GM19240 (cell line): ENCODE results near the gene ADAMTS2.
"Not testable (repeated sequence)": the region's sequence is repeated elsewhere in the genome, so short reads cannot be mapped to it uniquely, and the experiment has no call there.

Experiments
- DNase-seq: peaks from one replicate; pipeline ENCODE4 v3.0.0; 2011; ENCODE audit warnings: low spot score; ENCODE audit not compliant: insufficient read length

Gene ADAMTS2

GRCh38 chr5:179325296-179326031 is 19.8 kb downstream of the ADAMTS2 start:
- no peak for DNase-seq

GRCh38 chr5:179324760-179325295 is 20.4 kb downstream of the ADAMTS2 start:
- no peak for DNase-seq

DNA sequence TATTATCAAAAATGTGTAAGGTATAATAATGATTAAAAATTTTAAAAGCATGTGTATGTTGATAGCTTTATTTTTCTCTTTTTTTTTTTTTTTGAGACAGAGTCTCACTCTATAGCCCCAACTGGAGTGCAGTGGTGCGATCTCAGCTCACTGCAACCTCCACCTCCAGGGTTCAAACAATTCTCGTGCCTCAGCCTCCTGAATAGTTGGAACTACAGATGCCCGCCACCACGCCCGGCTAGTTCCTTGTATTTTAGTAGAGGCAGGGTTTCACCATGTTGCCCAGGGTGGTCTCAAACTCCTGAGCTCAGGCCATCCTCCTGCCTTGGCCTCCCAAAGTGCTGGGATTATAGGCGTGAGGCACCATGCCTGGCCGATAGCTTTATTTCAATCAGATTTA is 20.9 kb downstream of the ADAMTS2 start:
- DNase-seq: not testable (repeated sequence)

DNA sequence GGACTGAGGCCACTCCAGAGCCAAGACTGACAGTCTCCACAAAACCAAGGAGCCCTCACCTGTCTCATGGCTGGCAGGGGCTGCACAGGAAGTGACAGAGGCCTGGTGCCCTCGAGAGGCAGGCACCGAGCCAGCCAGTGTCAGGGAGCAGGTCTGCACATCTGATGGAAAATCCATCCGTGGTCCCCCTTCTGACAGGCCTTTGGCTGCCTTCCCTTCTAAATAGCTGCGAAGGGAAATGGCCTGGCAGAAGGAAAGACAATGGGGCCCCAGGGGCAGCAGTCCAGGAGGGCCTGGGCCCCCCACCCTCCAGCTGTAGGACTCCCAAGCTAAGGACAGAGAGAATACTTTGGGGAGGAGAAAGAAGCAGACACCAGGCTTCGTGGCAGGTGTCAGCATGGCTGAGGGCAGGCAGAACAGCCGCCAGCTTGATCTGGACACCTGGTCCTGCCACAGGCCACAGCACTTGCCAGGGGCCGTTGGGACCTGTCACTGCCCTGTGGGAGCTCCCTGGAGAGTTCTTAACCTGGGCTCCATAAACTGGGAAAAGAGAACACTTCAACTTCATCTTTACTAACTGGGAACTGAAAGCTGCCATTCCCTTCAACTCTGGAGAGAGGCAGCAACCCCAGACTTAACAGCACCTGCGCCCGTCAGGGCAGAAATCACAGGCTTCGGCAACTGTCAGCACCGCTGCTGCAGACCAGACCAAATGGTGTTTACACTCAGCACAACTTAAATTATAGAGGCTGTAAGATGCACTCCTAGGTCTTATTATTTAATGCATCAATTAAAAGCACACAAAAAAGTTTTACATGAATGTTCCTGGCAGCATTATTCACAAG is 22.0 kb downstream of the ADAMTS2 start:
- no peak for DNase-seq

DNA sequence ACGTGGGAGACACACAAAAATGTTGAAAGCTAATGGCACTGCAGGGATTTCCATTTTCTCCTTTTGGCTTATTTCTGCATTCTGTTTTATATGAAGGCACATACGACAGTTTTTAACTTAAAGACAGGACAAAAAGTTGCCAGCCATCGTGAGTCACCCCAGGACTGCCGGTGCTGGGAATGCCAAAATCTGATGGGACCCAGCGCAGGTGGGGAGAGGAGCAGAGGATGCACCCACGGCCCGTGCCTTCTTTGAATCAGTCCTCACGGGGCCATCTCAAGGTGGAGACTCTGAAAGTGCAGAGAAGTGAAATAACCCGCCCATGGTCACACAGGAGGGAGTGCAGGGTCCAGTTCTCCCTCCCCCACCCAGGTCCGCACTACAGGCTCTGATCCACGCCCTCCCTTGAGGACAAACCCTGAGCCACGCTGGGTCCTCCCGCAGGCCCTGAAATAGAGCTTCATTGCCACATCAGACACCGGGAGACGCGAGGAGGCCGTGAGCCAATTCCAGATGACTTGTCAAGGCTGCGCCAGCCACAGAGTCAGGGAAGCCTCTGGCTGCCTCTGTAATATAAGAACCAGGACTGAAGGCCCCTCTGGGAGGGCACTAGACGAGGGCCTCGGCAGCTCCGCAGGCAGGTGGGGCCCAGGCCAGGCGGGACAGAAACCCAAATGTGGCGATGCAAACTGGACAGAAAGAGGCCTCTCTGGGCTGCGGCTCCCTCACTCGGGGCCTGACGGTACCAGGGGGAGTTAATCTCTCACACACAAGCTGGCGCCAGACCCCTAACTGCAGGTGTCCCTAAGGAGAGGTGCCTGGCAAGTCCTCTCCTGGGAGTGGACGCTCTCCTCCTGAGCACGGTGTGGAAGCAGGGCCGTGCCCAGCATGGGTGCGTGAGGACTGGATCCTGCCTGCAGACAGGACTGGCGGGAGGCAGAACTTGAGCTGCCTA is 22.9 kb downstream of the ADAMTS2 start:
- no peak for DNase-seq

- DNase-seq: no peak
Observed at GRCh38 chr5:179321206-179321987, 23.9 kb downstream of the ADAMTS2 start.

- no peak for DNase-seq
Observed at GRCh38 chr5:179319741-179320281, 25.4 kb downstream of the ADAMTS2 start.

- DNase-seq: no peak
Observed at GRCh38 chr5:179319123-179319522, 26.1 kb downstream of the ADAMTS2 start.

GRCh38 chr5:179318221-179318955 is 26.9 kb downstream of the ADAMTS2 start:
- no peak for DNase-seq

- no peak for DNase-seq
Observed at GRCh38 chr5:179317411-179318220, 27.6 kb downstream of the ADAMTS2 start.

- no peak for DNase-seq
Observed at GRCh38 chr5:179316982-179317381, 28.3 kb downstream of the ADAMTS2 start.

- DNase-seq: no peak
Observed at GRCh38 chr5:179316111-179316551, 29.1 kb downstream of the ADAMTS2 start.

GRCh38 chr5:179315356-179315890 is 29.8 kb downstream of the ADAMTS2 start:
- no peak for DNase-seq

GRCh38 chr5:179314606-179315355 is 30.5 kb downstream of the ADAMTS2 start:
- no peak for DNase-seq

- DNase-seq: no peak
Observed at GRCh38 chr5:179313849-179314521, 31.3 kb downstream of the ADAMTS2 start.

DNA sequence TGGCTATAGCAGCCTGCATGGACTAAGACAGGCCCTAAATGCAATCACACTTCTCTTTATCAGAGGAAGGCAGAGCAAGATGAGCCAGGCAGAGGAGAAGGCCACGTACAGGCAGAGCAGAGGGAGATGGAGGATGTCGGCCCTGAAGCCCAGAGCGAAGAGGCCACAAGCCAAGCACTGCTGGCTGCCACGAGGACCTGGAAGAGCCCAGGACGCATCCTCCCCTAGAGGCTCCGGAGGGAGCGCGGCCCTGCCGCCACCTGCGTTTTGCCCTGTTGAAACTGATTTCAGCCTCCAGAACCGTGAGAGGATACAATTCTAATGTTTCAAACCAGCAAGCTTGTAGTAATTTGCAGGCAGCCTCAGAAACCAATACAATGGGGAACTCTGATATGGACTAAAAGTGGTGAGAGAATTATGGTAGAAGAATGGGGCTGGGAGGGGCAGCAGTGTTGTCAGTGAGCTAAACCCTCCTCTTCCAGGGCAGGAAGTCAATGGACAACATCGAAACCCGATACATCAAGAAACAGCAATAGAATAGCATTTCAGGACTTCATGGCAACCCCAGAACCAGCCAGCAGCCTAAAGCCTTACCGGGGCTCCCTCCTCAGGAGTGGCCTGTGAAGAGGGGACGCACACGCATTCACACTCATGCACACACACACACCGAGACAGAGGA is 32.6 kb downstream of the ADAMTS2 start:
- no peak for DNase-seq
